ENCODE data around the gene CIAO3.

CIAO3 gene

DNA sequence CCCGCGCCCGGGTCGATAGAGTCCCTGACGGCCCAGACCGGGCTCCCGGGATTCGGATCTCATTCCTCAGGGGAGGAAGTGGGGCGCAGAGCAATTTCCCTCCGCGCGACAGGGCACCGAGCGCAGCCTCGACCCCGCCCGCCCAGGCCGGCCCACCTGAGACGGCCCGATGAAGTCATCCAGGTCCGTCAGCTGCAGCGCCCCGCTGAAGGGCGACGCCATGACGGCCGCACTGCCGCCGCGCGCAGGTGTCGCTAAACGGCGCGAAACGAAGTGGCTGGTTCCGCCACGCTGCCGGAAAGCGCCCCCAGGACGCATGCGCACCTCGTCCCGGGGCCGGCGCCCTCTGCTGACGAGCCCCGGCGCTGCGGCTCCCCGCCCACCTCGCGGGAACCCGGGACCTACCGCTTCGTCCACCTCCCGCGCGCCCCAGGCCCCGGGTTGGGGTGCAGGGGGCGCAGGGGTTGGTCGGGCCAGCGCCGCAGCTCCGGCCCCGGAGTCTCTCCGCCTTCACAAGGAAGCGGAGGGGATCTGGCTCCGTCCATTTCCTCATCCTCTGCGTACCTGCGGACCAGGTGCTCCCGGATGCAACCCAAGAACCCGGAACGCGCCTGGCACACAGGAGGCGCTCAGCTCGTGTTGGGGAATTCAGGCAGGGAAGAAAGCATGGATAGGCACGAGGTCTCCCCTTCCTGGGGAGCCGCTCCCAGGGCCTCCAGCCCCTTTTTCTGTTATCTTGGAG, at the start of gene CIAO3:
TSS of gene CIAO3 (minus strand) at position 234 of the 742 bp plus-strand sequence. CDS start at position 222, 12 bp downstream.
- peak; percentile 93 for DNase-seq (ENCODE audit: low read depth, low spot score)

GRCh38 chr16:790086-790485, 49.3 kb upstream of the CIAO3 start:
- DNase-seq (ENCODE audit: low read depth, low spot score), result no peak

GRCh38 chr16:789191-789850, 48.5 kb upstream of the CIAO3 start:
- DNase-seq (ENCODE audit: low read depth, low spot score), result no peak

- peak; percentile 86 for DNase-seq (ENCODE audit: low read depth, low spot score)
Measured at GRCh38 chr16:788399-789126, 47.8 kb upstream of the CIAO3 start, which contains the start of gene CHTF18. Gene CHTF18, plus strand, starts transcription at chr16:788620. Its CDS starts 65 bp downstream, at chr16:788685.

GRCh38 chr16:787978-788398, 47.2 kb upstream of the CIAO3 start, which contains the start of gene RPUSD1:
Gene RPUSD1, minus strand, starts transcription at chr16:788381. Its CDS starts 644 bp downstream, at chr16:787737.
- peak; percentile 53 for DNase-seq (ENCODE audit: low read depth, low spot score)

- DNase-seq (ENCODE audit: low read depth, low spot score), result no peak
Measured at GRCh38 chr16:787321-787966, 46.6 kb upstream of the CIAO3 start.

- DNase-seq (ENCODE audit: low read depth, low spot score), result peak; percentile 82
Measured at GRCh38 chr16:785563-786535, 45.1 kb upstream of the CIAO3 start.

- no peak for DNase-seq (ENCODE audit: low read depth, low spot score)
Measured at GRCh38 chr16:784431-784830, 43.6 kb upstream of the CIAO3 start.

GRCh38 chr16:783404-784161, 42.8 kb upstream of the CIAO3 start:
- no peak for DNase-seq (ENCODE audit: low read depth, low spot score)

DNA sequence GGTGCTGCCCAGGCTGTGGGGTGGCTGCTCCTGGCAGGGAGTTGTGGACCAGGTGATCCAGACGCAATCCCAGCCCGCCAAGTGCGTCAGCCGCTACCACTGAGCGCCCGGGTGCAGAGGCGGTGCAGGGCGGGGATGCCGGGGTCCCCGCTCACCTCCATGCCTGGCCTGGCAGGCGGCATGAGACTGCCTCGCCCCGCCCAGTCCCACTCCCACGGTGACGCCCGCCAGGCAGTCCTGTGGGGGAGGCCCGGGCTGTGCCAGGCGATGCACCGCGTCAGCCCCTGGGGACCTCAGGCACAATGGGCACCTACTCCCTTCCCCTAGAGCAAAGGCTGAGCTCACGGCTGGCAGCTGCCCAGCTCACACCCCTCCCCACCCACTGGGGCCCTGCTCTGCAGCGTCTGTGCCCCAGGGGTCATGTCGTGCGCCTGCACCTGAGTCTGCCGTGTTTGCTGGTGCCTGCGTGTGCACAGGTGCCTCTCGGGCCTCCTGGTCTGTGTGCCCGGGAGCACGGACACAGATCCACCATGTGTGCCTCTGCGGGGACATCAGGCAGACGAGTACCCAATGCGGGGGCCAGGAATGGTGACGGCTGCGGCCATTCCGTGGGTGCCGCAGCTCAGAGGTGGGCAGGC, 42.1 kb upstream of the CIAO3 start:
- no peak for DNase-seq (ENCODE audit: low read depth, low spot score)

- DNase-seq (ENCODE audit: low read depth, low spot score), result no peak
Measured at GRCh38 chr16:782258-782657, 41.5 kb upstream of the CIAO3 start.

DNA sequence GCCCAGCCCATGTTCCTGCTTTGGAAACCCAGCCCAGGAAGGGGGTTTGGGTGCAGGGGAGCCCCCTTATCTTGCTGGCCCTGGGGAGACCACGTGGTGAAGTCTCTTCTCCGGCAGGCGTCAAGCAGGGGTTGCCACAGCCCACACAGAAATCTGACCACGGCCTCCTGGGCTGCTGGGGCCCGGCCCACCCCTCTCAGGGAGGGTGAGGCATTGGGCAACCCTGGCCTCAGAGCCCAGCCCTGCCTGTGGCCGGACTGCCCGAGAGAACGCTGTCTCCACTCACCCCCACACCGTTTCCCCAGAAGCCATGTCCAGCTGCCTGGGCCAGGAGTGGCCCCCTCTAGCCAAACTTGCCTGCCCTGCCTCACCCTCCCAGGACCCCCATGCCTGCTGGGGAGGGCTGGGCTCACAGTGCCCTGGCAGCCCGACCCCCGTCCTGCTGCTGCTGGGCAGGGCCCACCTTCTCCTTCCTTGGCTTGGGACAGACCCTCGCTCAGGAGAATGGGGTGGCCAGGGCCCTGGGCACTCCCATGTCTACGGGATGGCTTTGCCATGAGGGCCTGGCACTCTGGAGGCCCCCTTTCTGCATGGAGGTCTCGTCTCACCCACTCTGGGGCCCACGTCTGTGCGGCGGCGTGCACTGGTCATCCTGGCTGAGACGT, 40.7 kb upstream of the CIAO3 start:
- no peak for DNase-seq (ENCODE audit: low read depth, low spot score)

DNA sequence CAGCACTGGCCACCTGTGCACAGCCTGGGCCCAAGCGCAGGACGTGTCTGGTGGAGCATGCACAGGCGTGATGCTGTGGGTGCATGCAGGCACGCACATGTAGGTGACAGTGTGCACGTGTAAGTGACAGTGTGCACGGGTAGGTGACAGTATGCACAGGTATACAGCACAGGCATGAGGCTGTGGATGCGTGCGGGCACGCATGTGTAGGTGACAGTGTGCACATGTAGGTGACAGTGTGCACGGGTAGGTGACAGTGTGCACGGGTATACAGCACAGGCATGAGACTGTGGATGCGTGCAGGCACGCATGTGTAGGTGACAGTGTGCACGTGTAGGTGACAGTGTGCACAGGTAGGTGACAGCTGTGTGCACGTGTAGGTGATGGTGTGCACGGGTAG, 39.5 kb upstream of the CIAO3 start:
- no peak for DNase-seq (ENCODE audit: low read depth, low spot score)

DNA sequence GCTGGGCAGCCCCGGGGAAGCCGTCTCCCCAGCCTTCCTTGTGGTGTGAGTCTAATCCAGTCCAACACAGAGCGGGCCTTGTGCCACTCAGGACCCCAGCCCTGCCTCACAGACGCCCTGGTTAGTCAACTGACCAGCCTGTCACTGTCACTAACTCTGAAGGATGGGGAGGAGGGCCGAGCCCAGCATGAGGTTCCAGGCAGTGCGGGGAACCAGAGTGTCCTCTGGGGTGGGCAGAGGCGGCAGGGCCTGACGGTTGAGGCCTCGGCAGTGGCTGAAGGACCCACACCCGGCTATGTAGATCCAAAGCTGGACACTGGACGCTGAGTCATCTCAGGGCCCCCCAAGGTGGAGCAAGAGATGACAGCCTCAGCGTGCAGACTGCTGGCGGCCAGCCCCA, 38.8 kb upstream of the CIAO3 start:
- no peak for DNase-seq (ENCODE audit: low read depth, low spot score)

GRCh38 chr16:778909-779527, 38.2 kb upstream of the CIAO3 start:
- no peak for DNase-seq (ENCODE audit: low read depth, low spot score)

DNA sequence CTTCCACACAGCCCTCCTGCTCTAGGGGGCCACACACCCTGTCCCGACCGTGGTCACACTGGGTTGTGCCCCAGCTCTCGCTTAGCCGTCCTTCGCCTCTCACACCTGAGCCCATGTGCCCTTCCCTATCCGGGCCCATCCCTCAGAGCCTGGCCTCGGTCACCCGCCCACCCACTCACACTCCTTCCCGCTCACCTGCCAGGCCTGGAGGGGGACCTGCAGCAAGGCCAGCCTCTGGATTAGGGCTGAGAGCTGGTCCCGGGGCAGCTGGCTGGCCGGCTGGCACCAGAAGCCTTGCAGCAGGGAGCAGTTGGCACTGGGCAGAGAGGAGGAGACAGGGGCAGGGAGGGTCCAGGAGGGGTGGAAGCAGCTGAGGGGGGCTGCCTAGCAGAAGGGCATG, 37.6 kb upstream of the CIAO3 start:
- DNase-seq (ENCODE audit: low read depth, low spot score), result no peak

- no peak for DNase-seq (ENCODE audit: low read depth, low spot score)
Measured at GRCh38 chr16:777826-778225, 37.0 kb upstream of the CIAO3 start.

DNA sequence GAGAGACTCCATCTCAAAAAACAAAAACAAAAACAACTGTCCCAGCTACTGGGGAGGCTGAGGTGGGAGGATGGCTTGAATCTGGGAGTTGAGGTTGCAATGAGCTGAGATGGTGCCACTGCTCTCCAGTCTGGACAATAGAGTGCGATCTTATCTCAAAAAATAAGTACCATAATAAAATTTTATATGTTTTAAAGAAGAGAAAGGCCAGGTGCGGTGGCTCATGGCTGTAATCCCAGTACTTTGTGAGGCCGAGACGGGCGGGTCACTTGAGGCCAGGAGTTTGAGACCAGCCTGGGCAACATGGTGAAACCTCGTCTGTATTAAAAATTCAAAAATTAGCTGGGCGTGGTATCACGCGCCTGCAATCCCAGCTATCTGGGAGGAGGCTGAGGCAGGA, 36.0 kb upstream of the CIAO3 start:
- no peak for DNase-seq (ENCODE audit: low read depth, low spot score)

Measured in ELF-1 (cell line).